ENCODE data around the gene PVALEF. TPM values are rescaled to one million over a fixed set of nuclear protein-coding genes. Genes with fewer than 3 reads are reported as not detected.

PVALEF gene
- total RNA-seq, 1 donor from 2014 or later, result not detected

- ATAC-seq (no peak), DNase-seq (peak; percentile 65)
- Histone ChIP-seq H3K9me3 (no peaks in the 10 kb centered on the region), H3K27ac (no peak overlapping the region), H3K36me3 (no peaks in the 10 kb centered on the region), H3K4me3 (no peak overlapping the region), H3K4me1 (peaks cover 9% of the 10 kb centered on the region), H3K27me3 (no peaks in the 10 kb centered on the region)
- intact Hi-C loops (cut with DNase I), result no loop called here
- no peak for TF ChIP-seq CTCF (IDR thresholded peaks at IDR 0.05)
Observed at GRCh38 chr17:81154961-81155360, 10.3 kb upstream of the PVALEF start.

- TF ChIP-seq CTCF (IDR thresholded peaks at IDR 0.05), result no peak
Observed at GRCh38 chr17:81156866-81157805, 8.2 kb upstream of the PVALEF start.

GRCh38 chr17:81157848-81158687 lies 7.2 kb upstream of the PVALEF start:
- DNase-seq (no peak), ATAC-seq (no peak)
- H3K27me3 ChIP-seq, result no peaks in the 10 kb centered on the region
- H3K9me3 ChIP-seq, result no peaks in the 10 kb centered on the region
- intact Hi-C loops (cut with DNase I), result no loop called here
- H3K36me3 ChIP-seq, result no peaks in the 10 kb centered on the region
- no peak overlapping the region for H3K27ac ChIP-seq
- H3K4me3 ChIP-seq, result no peak overlapping the region
- TF ChIP-seq CTCF (IDR thresholded peaks at IDR 0.05), result no peak
- peaks cover 6% of the 10 kb centered on the region for H3K4me1 ChIP-seq

More at GRCh38 chr17:81156866-81157805, 8.2 kb upstream of the PVALEF start:
- H3K36me3 ChIP-seq, result no peaks in the 10 kb centered on the region
- no peak overlapping the region for H3K4me3 ChIP-seq
- H3K27me3 ChIP-seq, result no peaks in the 10 kb centered on the region
- H3K27ac ChIP-seq, result no peak overlapping the region
- intact Hi-C loops (cut with DNase I), result no loop called here
- ATAC-seq (no peak), DNase-seq (peak; percentile 52)
- H3K9me3 ChIP-seq, result no peaks in the 10 kb centered on the region
- H3K4me1 ChIP-seq, result peaks cover 6% of the 10 kb centered on the region

DNA sequence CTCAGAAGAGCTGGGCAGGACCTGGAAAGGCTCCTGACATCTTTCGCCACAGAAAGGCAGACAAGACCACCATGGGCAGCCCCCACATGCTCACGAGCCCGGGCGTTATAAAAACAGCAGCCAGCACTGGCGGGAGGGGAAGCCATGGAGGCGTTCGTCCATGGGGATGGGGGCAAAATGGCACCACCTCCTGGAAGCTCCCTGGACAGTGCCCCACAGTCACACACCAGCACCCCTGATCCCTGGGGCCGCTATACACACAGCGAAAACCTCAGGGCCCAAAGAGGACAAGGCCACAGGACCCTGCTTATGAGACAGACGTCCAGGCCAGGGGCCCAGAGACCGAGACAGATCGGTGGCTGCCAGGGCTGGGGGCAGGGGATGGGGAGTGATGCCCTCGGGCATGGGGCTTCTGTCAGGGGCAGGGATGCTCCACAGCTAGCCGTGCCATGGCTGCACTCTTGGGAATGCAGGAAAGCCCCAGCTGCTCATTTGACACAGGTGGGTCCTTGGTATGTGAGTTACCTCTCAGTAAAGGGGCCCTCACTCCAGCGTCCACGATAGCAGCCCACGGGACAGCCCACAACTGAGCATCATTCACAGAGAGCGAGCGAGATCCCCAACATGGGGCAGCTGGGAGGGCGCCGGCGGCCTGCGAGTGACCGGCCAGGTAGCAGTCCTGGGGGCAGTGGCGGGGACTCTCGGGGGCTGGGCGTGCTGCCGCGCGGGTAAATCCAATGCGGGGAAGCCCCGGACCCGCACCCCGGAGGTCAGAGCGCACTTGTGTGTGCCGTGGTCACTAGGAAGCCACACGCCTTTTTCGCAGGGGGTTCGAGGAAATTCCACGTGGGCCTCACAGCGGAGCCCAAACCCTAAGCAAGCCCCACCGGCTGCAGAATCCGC lies 6.4 kb upstream of the PVALEF start:
- H3K27me3 ChIP-seq, result no peaks in the 10 kb centered on the region
- DNase-seq (no peak), ATAC-seq (no peak)
- no peak overlapping the region for H3K27ac ChIP-seq
- TF ChIP-seq CTCF (IDR thresholded peaks at IDR 0.05), result no peak
- H3K9me3 ChIP-seq, result no peaks in the 10 kb centered on the region
- intact Hi-C loops (cut with DNase I), result no loop called here
- peak overlapping the region; percentile 48 for H3K4me3 ChIP-seq
- peaks cover 6% of the 10 kb centered on the region for H3K4me1 ChIP-seq
- no peaks in the 10 kb centered on the region for H3K36me3 ChIP-seq

Measured in upper lobe of right lung (tissue), 1 donor.